Dendritic cell treated with granulocyte-macrophage colony-stimulating factor and Interleukin-4, amounts not matched to agents 40 ng/mL and 50 ng/mL, for 4 days (primary cell): ENCODE results near the gene GPX8.
A peak's percentile ranks its signal among the peaks of the same experiment; 100 is the strongest.

Experiments
- H3K27ac Mint-ChIP-seq: one replicate; pipeline ENCODE4 v1.8.0; 2022; ENCODE audit warnings: mild to moderate bottlenecking, mixed read lengths
- H3K27me3 Mint-ChIP-seq: one replicate; pipeline ENCODE4 v1.8.0; 2022; ENCODE audit warnings: mild to moderate bottlenecking, mixed read lengths
- H3K36me3 Mint-ChIP-seq: one replicate; pipeline ENCODE4 v1.8.0; 2022; ENCODE audit warnings: low read depth, mixed read lengths
- H3K4me1 Mint-ChIP-seq: one replicate; pipeline ENCODE4 v1.8.0; 2022; ENCODE audit warnings: low read depth, mixed read lengths
- H3K4me3 Mint-ChIP-seq: one replicate; pipeline ENCODE4 v1.8.0; 2022; ENCODE audit warnings: mild to moderate bottlenecking, moderate library complexity, mixed read lengths
- H3K9me3 Mint-ChIP-seq: one replicate; pipeline ENCODE4 v1.8.0; 2022; ENCODE audit warnings: mixed read lengths
- intact Hi-C: fragments of 100-400 bp; cut with micrococcal nuclease; formaldehyde crosslinking; loops from one replicate; pipeline ENCODE4 v1.15.0; 2022

Gene GPX8, protein sequence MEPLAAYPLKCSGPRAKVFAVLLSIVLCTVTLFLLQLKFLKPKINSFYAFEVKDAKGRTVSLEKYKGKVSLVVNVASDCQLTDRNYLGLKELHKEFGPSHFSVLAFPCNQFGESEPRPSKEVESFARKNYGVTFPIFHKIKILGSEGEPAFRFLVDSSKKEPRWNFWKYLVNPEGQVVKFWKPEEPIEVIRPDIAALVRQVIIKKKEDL

GRCh38 chr5:55159763-55160492 is at the start of gene GPX8:
TSS of gene GPX8 (plus strand) at chr5:55160171. CDS start at chr5:55160193, 22 bp downstream.
- intact Hi-C loops: no loop called here
- H3K4me1 Mint-ChIP-seq: peaks cover 11% of the 10 kb centered on the region
- peaks cover 22% of the 10 kb centered on the region for H3K27me3 Mint-ChIP-seq
- peak within 1 kb of the TSS; percentile 17 for H3K4me3 Mint-ChIP-seq
- no peaks in the 10 kb centered on the region for H3K36me3 Mint-ChIP-seq
- no peaks in the 10 kb centered on the region for H3K9me3 Mint-ChIP-seq
- H3K27ac Mint-ChIP-seq: no peak within 1 kb of the TSS

DNA sequence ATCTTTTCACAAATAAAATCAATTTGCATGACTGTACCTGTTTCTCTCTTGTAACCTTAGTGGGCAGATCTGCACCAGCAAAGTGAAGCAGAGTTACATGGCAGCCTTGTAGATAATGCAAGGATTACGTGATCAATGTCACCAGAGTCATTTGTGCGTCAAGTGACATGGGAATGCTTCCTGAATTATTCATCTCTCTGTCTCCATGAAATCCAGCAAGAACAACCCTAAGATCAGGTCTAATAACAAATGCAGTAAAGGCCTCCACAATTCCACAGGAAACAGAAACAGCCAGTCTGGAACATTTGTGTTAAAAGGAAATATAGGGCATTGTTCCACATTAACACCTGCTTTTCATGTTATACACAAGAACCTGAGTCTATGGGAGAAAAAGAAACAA is 49.8 kb upstream of the GPX8 start:
- Mint-ChIP-seq H3K4me3 (no peak overlapping the region), H3K9me3 (no peaks in the 10 kb centered on the region), H3K27me3 (peaks cover 7% of the 10 kb centered on the region), H3K36me3 (no peaks in the 10 kb centered on the region), H3K4me1 (no peaks in the 10 kb centered on the region), H3K27ac (no peak overlapping the region)
- intact Hi-C loops: no loop called here

DNA sequence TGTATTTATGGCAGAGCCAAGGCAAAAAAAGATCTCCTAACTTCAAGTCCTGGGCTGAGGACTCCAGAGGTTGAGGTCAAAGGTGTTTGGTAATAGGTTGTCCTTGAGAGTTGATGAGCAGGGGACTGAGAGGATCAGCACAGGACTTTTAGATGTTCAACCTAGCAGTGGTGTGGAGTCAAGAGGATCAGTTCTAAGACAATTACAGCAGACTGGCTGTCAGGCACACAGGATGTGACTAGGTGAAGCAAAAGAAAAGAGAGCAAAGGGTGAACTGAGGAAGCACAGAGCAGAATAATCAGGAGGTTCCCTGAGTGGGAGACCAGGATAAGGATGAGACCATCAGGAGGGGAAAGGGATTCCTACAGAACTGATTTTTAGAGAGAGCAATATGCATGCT is 46.6 kb upstream of the GPX8 start:
- Mint-ChIP-seq H3K4me1 (no peaks in the 10 kb centered on the region), H3K36me3 (no peaks in the 10 kb centered on the region), H3K27me3 (peaks cover 7% of the 10 kb centered on the region), H3K27ac (no peak overlapping the region), H3K4me3 (no peak overlapping the region), H3K9me3 (no peaks in the 10 kb centered on the region)
- intact Hi-C loops: no loop called here

- intact Hi-C loops: no loop called here
- Mint-ChIP-seq H3K36me3 (no peaks in the 10 kb centered on the region), H3K4me3 (no peak overlapping the region), H3K4me1 (no peaks in the 10 kb centered on the region), H3K9me3 (no peaks in the 10 kb centered on the region), H3K27me3 (peaks cover 7% of the 10 kb centered on the region), H3K27ac (no peak overlapping the region)
These were observed 45.9 kb upstream of the GPX8 start for GRCh38 chr5:55114061-55114460.

DNA sequence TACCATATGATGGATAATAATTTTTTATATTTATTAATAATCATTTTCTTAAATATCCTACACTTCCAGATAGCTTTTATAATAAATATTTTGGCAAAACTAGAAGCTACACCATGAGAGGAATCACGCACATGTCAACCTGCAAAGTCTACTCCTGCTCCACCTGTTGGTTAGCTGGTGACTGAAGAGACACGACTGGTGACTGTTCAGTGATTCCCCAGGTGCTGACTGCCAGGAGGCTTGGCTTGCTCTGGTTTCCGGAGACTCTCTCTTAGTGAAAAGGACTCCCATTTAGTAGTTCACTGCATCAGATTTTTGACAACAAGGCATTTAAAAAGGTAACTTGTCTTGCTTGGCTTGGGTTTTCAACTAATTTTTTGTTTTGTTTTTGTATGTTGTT is 36.6 kb upstream of the GPX8 start:
- no peaks in the 10 kb centered on the region for H3K9me3 Mint-ChIP-seq

DNA sequence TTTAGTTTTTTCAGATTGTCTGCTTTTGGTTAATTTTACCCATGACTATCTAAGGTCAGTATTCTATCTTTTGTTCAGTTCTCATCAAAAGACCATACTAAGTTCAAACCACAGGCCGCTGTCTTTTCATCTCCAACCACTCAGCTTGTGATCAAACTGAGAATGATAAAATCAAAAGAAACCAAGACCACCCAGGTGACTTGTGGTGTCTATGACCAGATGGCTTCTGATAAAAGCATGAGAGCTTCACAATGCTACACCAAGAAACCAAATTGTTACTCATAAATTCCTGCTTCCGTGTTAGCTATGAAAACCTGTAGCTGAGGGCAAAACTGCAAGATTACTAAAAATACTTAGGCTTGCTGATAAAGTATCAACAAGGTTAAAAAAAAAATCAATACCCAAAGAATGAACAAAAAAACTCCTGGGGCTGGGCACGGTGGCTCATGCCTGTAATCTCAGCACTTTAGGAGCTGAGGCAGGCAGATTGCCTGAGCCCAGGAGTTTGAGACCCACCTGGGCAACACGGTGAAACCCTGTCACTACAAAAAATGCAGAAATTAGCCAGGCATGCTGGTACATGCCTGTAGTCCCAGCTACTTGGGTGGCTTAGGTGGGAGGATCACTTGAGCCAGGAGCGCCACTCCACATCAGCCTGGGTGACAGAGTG is 25.8 kb upstream of the GPX8 start:
- no peak overlapping the region for H3K27ac Mint-ChIP-seq
- intact Hi-C loops: no loop called here
- no peak overlapping the region for H3K4me3 Mint-ChIP-seq
- H3K36me3 Mint-ChIP-seq: no peaks in the 10 kb centered on the region
- H3K9me3 Mint-ChIP-seq: no peaks in the 10 kb centered on the region
- H3K27me3 Mint-ChIP-seq: peaks cover 4% of the 10 kb centered on the region
- H3K4me1 Mint-ChIP-seq: no peaks in the 10 kb centered on the region

More for the DNA sequence above, 36.6 kb upstream of the GPX8 start:
- intact Hi-C loops: no loop called here
- Mint-ChIP-seq H3K4me1 (no peaks in the 10 kb centered on the region), H3K27ac (no peak overlapping the region), H3K27me3 (peaks cover 2% of the 10 kb centered on the region), H3K4me3 (no peak overlapping the region), H3K36me3 (no peaks in the 10 kb centered on the region)

DNA sequence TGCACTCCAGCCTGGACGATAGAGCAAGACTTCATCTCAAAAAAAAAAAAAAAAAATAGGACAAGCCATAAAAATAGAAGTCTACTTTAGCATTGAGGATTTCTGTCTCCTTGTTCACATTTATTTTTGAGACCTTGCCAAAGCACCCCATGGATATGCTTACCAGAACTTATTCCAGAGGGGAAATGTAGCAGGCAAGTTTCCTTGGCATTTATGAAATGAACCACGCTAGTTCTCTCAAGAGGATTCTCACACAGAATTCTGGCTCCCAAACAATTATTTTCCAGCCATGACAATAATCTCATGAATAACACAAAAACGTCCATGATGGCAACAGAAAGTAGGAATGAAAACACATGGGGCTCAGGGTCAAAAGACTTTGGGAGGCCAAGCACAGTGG is 23.4 kb upstream of the GPX8 start:
- H3K27ac Mint-ChIP-seq: no peak overlapping the region
- H3K9me3 Mint-ChIP-seq: no peaks in the 10 kb centered on the region
- no peaks in the 10 kb centered on the region for H3K36me3 Mint-ChIP-seq
- H3K4me3 Mint-ChIP-seq: no peak overlapping the region
- intact Hi-C loops: no loop called here
- H3K27me3 Mint-ChIP-seq: peaks cover 4% of the 10 kb centered on the region
- no peaks in the 10 kb centered on the region for H3K4me1 Mint-ChIP-seq

- H3K4me3 Mint-ChIP-seq: no peak overlapping the region
- no peaks in the 10 kb centered on the region for H3K9me3 Mint-ChIP-seq
- intact Hi-C loops: loop anchor here (10.0 kb wide), 1 partner anchor 896 kb away; no protein-coding TSS in a partner anchor
- H3K27ac Mint-ChIP-seq: no peak overlapping the region
- H3K27me3 Mint-ChIP-seq: peaks cover 12% of the 10 kb centered on the region
- H3K4me1 Mint-ChIP-seq: peaks cover 5% of the 10 kb centered on the region
- no peaks in the 10 kb centered on the region for H3K36me3 Mint-ChIP-seq
These were observed 18.9 kb upstream of the GPX8 start for GRCh38 chr5:55140908-55141665.

DNA sequence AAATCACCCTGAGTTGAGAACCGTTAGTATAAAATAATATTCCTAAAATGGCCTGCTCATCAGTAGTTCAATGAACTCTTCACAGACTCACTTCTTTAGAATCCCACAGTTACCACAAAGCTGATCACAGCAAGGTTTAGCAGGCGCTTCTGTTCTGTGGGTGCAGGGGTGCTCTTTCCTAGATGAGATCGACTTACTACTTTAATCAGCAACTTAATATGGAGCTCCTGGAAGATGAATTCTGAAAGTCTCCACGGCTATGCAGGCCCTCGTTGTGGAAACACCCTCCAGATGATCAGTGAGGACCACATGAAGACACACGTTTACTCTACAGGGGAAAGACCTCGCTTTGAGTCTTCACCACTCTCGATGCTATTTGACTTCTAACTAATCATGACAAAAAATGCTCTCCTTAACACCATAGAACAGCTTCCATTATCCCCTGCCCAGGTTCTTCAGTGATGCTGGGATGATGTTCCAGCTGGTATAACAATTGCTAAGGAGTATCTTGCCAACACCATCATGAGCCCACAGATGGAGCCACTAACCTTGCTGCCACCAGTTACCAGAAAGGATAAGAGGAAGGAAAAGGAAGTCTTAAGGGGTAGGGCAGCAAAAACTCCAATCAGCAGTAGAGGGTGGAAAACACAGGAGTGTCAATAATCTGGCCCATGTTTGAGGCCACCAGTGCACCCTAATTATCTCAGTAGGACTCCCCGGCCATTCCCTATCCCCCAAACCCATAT is 17.9 kb upstream of the GPX8 start:
- no peak overlapping the region for H3K4me3 Mint-ChIP-seq
- peaks cover 5% of the 10 kb centered on the region for H3K4me1 Mint-ChIP-seq
- no peak overlapping the region for H3K27ac Mint-ChIP-seq
- intact Hi-C loops: loop anchor here (10.0 kb wide), 1 partner anchor 897 kb away; no protein-coding TSS in a partner anchor
- no peaks in the 10 kb centered on the region for H3K9me3 Mint-ChIP-seq
- peaks cover 16% of the 10 kb centered on the region for H3K27me3 Mint-ChIP-seq
- no peaks in the 10 kb centered on the region for H3K36me3 Mint-ChIP-seq

GRCh38 chr5:55143624-55144023 is 16.3 kb upstream of the GPX8 start:
- no peaks in the 10 kb centered on the region for H3K36me3 Mint-ChIP-seq

DNA sequence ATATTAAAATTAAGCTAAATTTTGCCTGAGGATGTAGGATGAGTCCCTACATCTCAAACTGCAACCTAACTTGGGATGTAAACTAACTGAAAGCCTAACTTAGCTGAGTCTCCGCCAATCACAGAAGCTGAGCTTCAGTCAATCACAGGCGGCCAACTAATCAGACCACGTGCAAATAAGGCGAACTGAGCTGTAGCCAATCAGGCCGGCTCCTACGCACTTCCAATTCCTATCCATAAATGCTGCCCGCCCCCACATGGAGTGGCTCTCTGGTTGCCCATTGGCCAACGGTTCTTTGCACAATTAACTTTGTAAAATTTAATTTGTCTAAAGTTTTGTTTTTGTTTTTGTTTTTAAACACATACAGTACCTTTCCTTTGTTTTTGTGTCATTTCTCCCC is 13.9 kb upstream of the GPX8 start:
- intact Hi-C loops: loop anchor here (1.0 to 10.0 kb wide), 3 partner anchors 240 to 901 kb away; partner anchors contain the start of gene SNX18
- Mint-ChIP-seq H3K27ac (no peak overlapping the region), H3K9me3 (no peaks in the 10 kb centered on the region), H3K27me3 (peaks cover 18% of the 10 kb centered on the region), H3K36me3 (no peaks in the 10 kb centered on the region), H3K4me3 (no peak overlapping the region), H3K4me1 (peaks cover 5% of the 10 kb centered on the region)

More at GRCh38 chr5:55143624-55144023, 16.3 kb upstream of the GPX8 start:
- Mint-ChIP-seq H3K27ac (no peak overlapping the region), H3K4me1 (peaks cover 5% of the 10 kb centered on the region), H3K4me3 (no peak overlapping the region), H3K9me3 (no peaks in the 10 kb centered on the region), H3K27me3 (peaks cover 16% of the 10 kb centered on the region)
- intact Hi-C loops: loop anchor here (10.0 kb wide), 1 partner anchor 899 kb away; no protein-coding TSS in a partner anchor

DNA sequence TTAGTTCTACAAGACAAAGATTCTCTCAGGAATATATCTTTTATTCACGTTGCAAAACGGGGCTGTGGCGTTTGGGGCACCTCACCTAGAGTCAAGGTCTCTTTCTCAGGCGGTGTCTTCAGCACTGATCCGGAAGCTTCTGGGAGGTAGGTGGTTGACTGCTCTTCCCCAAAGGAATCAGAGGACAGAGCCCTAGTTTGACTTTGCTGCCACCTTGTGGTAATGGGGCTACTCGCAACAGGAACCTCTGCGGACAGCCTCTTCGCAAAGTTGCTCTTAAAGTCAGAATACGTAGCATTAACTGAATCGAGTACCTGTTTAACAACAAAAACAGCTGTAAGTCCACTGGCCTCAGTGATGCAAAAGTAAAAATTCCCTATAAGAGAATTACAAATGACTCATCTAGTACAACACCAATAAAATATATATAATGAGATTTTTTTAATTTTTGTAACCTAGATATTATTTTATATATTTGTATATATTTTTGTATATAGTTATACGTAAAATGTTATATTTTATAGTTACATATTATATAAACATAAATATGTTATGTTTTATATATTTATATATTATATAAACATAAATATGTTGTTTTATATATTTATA is 13.3 kb upstream of the GPX8 start:
- H3K36me3 Mint-ChIP-seq: no peaks in the 10 kb centered on the region
- peaks cover 18% of the 10 kb centered on the region for H3K27me3 Mint-ChIP-seq
- H3K4me3 Mint-ChIP-seq: no peak overlapping the region
- intact Hi-C loops: loop anchor here (1.0 to 10.0 kb wide), 3 partner anchors 240 to 902 kb away; partner anchors contain the start of gene SNX18
- H3K4me1 Mint-ChIP-seq: peaks cover 5% of the 10 kb centered on the region
- H3K27ac Mint-ChIP-seq: no peak overlapping the region
- H3K9me3 Mint-ChIP-seq: no peaks in the 10 kb centered on the region
